ENCODE results near the gene GALNT10. TPM values are rescaled to one million over a fixed set of nuclear protein-coding genes. Genes with fewer than 3 reads are reported as not detected.

GALNT10 gene
- total and polyA plus RNA-seq, 2 experiments from 2014 or later, result 3.2 to 12.9 TPM

DNA sequence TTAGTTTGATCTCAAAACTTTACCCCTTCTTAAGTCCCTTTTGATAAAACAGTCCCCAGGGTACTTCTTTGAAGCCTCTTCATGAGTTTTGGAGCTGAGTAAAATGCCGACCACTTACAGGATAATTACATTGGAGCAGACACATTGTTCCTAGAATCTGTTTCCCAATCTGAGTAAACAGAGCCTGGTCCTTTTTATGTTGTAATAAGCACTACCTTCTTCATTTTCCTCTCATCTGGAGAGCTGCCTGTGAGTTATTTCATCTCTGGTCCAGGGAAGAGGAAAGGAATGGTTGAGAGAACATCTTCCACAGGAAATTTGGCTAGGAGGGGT lies 26.3 kb upstream of the GALNT10 start:
- H3K4me1 ChIP-seq (ENCODE audit: insufficient read depth), result peaks cover 49% of the 10 kb centered on the region
- no peaks in the 10 kb centered on the region for H3F3A ChIP-seq (replicated peaks; ENCODE audit: low read depth)
- H3K36me3 ChIP-seq (ENCODE audit: insufficient read depth), result no peaks in the 10 kb centered on the region
- Mint-ChIP-seq H3K4me1 (peaks cover 52% of the 10 kb centered on the region), H3K27me3 (ENCODE audit: insufficient read depth, low read depth, poor library complexity) (peaks cover 13% of the 10 kb centered on the region), H3K4me3 (no peak overlapping the region), H3K27ac (no peak overlapping the region), H3K9me3 (no peaks in the 10 kb centered on the region), H3K36me3 (ENCODE audit: low read depth) (no peaks in the 10 kb centered on the region)
- no peaks in the 10 kb centered on the region for H3K79me2 ChIP-seq (replicated peaks; ENCODE audit: insufficient read depth)
- H3K27ac ChIP-seq (ENCODE audit: low read depth), result no peak overlapping the region
- H3K4me2 ChIP-seq, result no peak overlapping the region
- no peak overlapping the region for H3K4me3 ChIP-seq
- no peak for DNase-seq (ENCODE audit: low spot score)
- no peak for TF ChIP-seq POLR2AphosphoS5 (IDR thresholded peaks at IDR 0.05; ENCODE audit: low read depth)
- TF ChIP-seq, protein P1, sequence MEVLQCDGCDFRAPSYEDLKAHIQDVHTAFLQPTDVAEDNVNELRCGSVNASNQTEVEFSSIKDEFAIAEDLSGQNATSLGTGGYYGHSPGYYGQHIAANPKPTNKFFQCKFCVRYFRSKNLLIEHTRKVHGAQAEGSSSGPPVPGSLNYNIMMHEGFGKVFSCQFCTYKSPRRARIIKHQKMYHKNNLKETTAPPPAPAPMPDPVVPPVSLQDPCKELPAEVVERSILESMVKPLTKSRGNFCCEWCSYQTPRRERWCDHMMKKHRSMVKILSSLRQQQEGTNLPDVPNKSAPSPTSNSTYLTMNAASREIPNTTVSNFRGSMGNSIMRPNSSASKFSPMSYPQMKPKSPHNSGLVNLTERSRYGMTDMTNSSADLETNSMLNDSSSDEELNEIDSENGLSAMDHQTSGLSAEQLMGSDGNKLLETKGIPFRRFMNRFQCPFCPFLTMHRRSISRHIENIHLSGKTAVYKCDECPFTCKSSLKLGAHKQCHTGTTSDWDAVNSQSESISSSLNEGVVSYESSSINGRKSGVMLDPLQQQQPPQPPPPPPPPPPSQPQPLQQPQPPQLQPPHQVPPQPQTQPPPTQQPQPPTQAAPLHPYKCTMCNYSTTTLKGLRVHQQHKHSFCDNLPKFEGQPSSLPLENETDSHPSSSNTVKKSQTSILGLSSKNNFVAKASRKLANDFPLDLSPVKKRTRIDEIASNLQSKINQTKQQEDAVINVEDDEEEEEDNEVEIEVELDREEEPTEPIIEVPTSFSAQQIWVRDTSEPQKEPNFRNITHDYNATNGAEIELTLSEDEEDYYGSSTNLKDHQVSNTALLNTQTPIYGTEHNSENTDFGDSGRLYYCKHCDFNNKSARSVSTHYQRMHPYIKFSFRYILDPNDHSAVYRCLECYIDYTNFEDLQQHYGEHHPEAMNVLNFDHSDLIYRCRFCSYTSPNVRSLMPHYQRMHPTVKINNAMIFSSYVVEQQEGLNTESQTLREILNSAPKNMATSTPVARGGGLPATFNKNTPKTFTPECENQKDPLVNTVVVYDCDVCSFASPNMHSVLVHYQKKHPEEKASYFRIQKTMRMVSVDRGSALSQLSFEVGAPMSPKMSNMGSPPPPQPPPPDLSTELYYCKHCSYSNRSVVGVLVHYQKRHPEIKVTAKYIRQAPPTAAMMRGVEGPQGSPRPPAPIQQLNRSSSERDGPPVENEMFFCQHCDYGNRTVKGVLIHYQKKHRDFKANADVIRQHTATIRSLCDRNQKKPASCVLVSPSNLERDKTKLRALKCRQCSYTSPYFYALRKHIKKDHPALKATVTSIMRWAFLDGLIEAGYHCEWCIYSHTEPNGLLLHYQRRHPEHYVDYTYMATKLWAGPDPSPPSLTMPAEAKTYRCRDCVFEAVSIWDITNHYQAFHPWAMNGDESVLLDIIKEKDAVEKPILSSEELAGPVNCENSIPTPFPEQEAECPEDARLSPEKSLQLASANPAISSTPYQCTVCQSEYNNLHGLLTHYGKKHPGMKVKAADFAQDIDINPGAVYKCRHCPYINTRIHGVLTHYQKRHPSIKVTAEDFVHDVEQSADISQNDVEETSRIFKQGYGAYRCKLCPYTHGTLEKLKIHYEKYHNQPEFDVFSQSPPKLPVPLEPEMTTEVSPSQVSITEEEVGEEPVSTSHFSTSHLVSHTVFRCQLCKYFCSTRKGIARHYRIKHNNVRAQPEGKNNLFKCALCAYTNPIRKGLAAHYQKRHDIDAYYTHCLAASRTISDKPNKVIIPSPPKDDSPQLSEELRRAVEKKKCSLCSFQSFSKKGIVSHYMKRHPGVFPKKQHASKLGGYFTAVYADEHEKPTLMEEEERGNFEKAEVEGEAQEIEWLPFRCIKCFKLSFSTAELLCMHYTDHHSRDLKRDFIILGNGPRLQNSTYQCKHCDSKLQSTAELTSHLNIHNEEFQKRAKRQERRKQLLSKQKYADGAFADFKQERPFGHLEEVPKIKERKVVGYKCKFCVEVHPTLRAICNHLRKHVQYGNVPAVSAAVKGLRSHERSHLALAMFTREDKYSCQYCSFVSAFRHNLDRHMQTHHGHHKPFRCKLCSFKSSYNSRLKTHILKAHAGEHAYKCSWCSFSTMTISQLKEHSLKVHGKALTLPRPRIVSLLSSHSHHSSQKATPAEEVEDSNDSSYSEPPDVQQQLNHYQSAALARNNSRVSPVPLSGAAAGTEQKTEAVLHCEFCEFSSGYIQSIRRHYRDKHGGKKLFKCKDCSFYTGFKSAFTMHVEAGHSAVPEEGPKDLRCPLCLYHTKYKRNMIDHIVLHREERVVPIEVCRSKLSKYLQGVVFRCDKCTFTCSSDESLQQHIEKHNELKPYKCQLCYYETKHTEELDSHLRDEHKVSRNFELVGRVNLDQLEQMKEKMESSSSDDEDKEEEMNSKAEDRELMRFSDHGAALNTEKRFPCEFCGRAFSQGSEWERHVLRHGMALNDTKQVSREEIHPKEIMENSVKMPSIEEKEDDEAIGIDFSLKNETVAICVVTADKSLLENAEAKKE (CRISPR knock-in tag; IDR thresholded peaks at IDR 0.05), result no peak
- TF ChIP-seq STAT1 (IDR thresholded peaks at IDR 0.05; ENCODE audit: unreplicated experiment), result no peak
- TF ChIP-seq JUNB (IDR thresholded peaks at IDR 0.05; ENCODE audit: unreplicated experiment), result no peak
- TF ChIP-seq, protein P2, sequence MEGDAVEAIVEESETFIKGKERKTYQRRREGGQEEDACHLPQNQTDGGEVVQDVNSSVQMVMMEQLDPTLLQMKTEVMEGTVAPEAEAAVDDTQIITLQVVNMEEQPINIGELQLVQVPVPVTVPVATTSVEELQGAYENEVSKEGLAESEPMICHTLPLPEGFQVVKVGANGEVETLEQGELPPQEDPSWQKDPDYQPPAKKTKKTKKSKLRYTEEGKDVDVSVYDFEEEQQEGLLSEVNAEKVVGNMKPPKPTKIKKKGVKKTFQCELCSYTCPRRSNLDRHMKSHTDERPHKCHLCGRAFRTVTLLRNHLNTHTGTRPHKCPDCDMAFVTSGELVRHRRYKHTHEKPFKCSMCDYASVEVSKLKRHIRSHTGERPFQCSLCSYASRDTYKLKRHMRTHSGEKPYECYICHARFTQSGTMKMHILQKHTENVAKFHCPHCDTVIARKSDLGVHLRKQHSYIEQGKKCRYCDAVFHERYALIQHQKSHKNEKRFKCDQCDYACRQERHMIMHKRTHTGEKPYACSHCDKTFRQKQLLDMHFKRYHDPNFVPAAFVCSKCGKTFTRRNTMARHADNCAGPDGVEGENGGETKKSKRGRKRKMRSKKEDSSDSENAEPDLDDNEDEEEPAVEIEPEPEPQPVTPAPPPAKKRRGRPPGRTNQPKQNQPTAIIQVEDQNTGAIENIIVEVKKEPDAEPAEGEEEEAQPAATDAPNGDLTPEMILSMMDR (conservative IDR thresholded peaks at IDR 0.05; ENCODE audit: low read depth in 2 of 2), result no peak
- TF ChIP-seq ZNF114 (CRISPR knock-in tag; IDR thresholded peaks at IDR 0.05), result no peak
- TF ChIP-seq EZH2 (IDR thresholded peaks at IDR 0.05; ENCODE audit: low read depth, unreplicated experiment), result no peak
- TF ChIP-seq, protein P3, sequence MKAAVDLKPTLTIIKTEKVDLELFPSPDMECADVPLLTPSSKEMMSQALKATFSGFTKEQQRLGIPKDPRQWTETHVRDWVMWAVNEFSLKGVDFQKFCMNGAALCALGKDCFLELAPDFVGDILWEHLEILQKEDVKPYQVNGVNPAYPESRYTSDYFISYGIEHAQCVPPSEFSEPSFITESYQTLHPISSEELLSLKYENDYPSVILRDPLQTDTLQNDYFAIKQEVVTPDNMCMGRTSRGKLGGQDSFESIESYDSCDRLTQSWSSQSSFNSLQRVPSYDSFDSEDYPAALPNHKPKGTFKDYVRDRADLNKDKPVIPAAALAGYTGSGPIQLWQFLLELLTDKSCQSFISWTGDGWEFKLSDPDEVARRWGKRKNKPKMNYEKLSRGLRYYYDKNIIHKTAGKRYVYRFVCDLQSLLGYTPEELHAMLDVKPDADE (IDR thresholded peaks at IDR 0.05), result no peak
- TF ChIP-seq ZNF331 (CRISPR knock-in tag; IDR thresholded peaks at IDR 0.05; ENCODE audit: low read depth), result no peak
- TF ChIP-seq NANOG (IDR thresholded peaks at IDR 0.05; ENCODE audit: borderline replicate concordance), result no peak
- no peak for TF ChIP-seq EZH2phosphoT487 (IDR thresholded peaks at IDR 0.05; ENCODE audit: unreplicated experiment)
- TF ChIP-seq, protein P4, sequence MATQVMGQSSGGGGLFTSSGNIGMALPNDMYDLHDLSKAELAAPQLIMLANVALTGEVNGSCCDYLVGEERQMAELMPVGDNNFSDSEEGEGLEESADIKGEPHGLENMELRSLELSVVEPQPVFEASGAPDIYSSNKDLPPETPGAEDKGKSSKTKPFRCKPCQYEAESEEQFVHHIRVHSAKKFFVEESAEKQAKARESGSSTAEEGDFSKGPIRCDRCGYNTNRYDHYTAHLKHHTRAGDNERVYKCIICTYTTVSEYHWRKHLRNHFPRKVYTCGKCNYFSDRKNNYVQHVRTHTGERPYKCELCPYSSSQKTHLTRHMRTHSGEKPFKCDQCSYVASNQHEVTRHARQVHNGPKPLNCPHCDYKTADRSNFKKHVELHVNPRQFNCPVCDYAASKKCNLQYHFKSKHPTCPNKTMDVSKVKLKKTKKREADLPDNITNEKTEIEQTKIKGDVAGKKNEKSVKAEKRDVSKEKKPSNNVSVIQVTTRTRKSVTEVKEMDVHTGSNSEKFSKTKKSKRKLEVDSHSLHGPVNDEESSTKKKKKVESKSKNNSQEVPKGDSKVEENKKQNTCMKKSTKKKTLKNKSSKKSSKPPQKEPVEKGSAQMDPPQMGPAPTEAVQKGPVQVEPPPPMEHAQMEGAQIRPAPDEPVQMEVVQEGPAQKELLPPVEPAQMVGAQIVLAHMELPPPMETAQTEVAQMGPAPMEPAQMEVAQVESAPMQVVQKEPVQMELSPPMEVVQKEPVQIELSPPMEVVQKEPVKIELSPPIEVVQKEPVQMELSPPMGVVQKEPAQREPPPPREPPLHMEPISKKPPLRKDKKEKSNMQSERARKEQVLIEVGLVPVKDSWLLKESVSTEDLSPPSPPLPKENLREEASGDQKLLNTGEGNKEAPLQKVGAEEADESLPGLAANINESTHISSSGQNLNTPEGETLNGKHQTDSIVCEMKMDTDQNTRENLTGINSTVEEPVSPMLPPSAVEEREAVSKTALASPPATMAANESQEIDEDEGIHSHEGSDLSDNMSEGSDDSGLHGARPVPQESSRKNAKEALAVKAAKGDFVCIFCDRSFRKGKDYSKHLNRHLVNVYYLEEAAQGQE (IDR thresholded peaks at IDR 0.05; ENCODE audit: unreplicated experiment), result no peak
- TF ChIP-seq CREB1 (CRISPR knock-in tag; IDR thresholded peaks at IDR 0.05; ENCODE audit: low read depth), result no peak
- no peak for ATAC-seq
- no peaks in the 10 kb centered on the region for H3K9me2 ChIP-seq (ENCODE audit: insufficient read depth)
- H3K27me3 ChIP-seq (ENCODE audit: insufficient read depth), result no peaks in the 10 kb centered on the region
- H4K20me1 ChIP-seq (replicated peaks; ENCODE audit: insufficient read depth), result no peaks in the 10 kb centered on the region
- H2AFZ ChIP-seq, result no peak overlapping the region

All from GM23338 (cell line).